GM19240 (cell line): ENCODE data around the gene CACNA1S.
A peak's percentile ranks its signal among the peaks of the same experiment; 100 is the strongest.

ENCODE experiments used
- DNase-seq: peaks from one replicate; pipeline ENCODE4 v3.0.0; 2011; ENCODE audit warnings: low spot score; ENCODE audit not compliant: insufficient read length

CACNA1S gene

GRCh38 chr1:201063145-201063544 is 49.1 kb downstream of the CACNA1S start:
- DNase-seq: no peak

- DNase-seq: no peak
Measured at GRCh38 chr1:201062511-201063091, 49.6 kb downstream of the CACNA1S start.

GRCh38 chr1:201061886-201062285 is 50.3 kb downstream of the CACNA1S start:
- DNase-seq: no peak

- no peak for DNase-seq
Measured at GRCh38 chr1:201061049-201061448, 51.2 kb downstream of the CACNA1S start.

GRCh38 chr1:201060586-201060985 is 51.6 kb downstream of the CACNA1S start:
- DNase-seq: no peak

GRCh38 chr1:201059871-201060555 is 52.2 kb downstream of the CACNA1S start:
- no peak for DNase-seq

DNA sequence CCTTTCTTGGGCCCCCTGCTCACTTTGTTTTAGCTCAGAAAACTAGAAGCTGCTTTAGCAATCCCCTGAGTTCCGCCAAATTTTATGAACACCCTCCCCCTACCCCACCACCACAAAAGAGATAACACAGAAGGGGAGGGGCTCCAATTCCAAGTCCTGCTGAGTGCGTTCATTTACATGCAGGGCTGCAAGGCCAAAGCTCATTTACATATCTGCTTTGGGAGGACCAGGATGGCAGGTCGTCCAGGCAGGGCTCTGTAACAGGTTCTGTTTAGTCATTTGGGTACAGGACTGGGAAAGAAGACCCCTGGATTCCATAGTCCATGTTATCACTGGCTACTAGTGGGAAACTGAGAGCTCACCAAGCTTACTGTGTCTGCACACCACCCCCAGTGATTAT is 52.8 kb downstream of the CACNA1S start:
- no peak for DNase-seq

DNA sequence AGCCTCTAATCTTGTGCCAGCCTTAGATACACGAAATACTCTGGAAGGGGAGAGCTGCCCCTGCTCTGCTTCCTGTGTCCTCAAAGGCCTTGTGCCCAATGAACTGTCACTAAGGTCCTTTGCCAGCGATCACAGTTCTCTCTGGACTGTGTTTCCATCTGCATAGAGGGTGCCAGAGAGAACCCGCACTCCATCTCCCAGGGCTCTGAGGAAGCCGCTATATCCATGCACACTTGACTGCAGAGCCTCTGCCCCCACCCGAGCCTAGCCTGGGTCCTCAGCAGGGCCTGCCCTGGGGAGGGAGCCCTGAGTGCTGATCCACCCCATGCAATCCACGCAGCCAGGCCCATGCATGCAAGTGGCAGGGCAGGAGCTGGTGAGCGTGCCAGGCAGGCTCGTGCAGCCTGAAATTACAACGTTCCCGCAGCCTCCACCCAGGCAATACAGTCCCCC is 58.1 kb downstream of the CACNA1S start:
- no peak for DNase-seq

GRCh38 chr1:201053155-201053860 is 58.9 kb downstream of the CACNA1S start:
- no peak for DNase-seq

- no peak for DNase-seq
Measured at GRCh38 chr1:201051399-201051798, 60.8 kb downstream of the CACNA1S start.

DNA sequence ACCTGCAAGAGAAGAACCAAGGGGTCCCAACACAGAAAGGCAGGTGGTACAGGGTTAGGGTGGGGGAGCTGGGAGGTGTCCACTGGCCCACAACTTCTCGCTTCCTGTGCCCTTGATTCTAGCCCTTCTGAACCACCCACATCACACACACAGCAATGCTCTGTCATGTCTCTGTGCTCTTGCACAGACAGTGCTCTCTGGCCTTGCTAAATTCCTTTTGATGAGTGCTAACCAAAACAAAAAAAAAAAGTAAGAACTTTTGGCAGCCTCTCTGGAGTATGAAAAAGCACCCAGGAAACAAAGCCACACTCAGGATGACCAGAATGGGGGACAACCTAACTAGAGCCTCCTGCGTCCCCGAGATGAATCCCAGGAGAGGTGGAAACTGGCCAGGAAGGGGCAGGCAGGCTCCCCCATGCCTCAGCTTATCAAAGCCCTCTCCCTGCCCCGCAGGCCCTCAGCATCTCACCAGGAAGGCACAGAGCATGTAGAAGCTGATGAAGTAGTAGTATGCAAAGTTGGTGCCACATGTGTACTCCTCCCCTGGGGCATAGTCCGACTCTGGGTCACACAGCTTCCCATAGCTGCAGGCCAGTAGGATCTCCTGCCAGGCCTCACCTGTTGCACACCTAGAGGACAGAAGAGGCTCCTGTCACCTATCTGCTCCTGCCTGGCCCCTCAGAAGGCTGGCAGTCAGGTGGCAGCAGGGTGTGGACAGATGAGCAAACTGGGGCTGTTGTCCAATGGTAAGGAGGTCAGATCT is 61.5 kb downstream of the CACNA1S start:
- no peak for DNase-seq

DNA sequence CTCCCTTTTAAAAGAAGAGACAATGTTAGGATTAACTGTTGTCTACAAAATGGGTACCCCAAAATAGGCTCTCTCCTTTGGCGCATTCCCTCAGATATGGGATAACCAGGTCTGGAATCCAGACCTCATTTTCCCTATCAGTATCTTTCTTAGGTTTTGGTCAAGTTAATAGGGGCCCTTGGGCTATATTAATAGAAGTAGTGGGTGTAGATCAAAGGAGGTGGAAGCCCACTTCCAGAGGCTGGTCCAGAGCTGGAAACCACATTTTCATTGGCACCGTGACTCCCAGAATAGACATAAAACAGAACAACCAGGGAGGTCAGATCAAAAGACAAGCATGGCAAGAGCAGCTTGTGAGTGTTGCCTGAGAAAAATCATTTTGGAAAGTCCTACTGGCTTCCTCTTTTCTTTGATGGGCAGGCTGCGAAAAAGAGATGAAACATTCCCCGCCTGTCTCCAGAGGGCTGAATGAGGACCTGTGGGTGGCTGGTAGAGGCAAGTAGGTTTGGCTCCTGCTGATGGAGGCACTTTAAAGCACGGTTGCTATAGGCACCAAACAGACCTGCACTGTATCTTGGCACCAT is 62.9 kb downstream of the CACNA1S start:
- no peak for DNase-seq

- DNase-seq: no peak
Measured at GRCh38 chr1:201048521-201048920, 63.7 kb downstream of the CACNA1S start.

GRCh38 chr1:201044119-201044518 is 68.1 kb downstream of the CACNA1S start:
- no peak for DNase-seq

DNA sequence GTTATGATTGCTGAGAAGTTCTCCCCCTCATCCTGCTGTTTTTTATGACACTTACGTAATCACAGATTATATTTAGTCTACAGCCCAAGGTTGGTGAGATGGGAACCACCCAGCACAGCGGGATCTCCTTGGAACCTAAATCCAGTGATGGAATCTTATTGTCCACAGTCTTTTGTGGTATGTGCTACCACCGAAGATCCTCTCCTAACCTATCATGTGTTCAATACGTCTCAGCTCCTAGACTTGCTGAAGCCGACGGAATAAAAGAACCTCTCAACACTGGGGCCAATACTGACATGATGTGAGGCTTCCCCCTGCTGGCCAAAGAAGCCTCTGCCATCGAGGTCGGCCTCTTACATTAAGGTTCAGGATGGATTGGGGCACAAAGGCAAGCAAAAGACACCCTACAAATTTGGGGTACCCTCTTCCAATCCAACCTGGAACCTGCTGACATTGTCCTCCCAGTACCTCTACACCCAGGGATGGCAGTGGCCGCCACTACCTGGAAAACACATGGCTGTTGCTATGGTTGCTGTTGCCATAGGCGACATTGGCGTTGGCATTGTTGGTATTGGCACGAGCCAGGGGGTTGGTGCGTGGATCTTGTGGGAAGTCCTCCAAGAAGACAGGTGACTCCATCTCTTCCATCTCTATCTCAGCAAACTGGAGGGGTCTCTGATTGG is 69.3 kb downstream of the CACNA1S start:
- peak; percentile 80 for DNase-seq

DNA sequence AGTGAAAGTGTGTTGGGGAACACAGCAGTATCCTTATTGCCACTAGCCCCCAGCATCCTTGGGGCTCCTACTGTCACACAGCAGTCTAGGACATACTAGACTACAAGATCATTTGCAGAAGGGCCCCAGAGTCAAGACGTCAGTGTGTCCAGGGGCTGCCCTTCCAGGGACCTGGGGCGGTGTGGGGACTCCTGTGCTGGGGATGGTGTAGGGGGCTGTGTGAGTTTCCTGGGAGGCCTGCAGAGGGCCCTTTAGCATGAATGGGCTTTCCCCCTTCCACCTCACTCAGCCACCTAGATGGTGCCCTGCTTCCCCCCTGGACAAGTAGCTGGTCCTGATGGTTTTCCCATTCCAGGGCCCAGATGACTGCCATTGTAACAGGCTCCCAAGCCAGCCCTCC is 71.2 kb downstream of the CACNA1S start:
- DNase-seq: no peak

GRCh38 chr1:201039876-201040275 is 72.3 kb downstream of the CACNA1S start:
- no peak for DNase-seq

- DNase-seq: no peak
Measured at GRCh38 chr1:201039418-201039817, 72.8 kb downstream of the CACNA1S start.

- no peak for DNase-seq
Measured at GRCh38 chr1:201038186-201038876, 73.9 kb downstream of the CACNA1S start.

- no peak for DNase-seq
Measured at GRCh38 chr1:201036188-201036842, 75.9 kb downstream of the CACNA1S start.
